MM.1S (cell line): ENCODE data around the gene CCN5.

Source experiments
- DNase-seq: peaks from one replicate; pipeline ENCODE4 v3.0.0-alpha.2; 2015
- H2AFZ ChIP-seq: fragments of 300-600 bp; sonication (generic); 2 replicates; pipeline ENCODE4 v1.6.0; 2016; ENCODE audit warnings: antibody characterized with exemption, low read length
- H3F3A ChIP-seq: fragments of 300-600 bp; sonication (generic); 2 replicates; pipeline ENCODE4 v1.6.1; 2016; ENCODE audit warnings: mild to moderate bottlenecking, antibody characterized with exemption, low read length, moderate library complexity, mixed read lengths; ENCODE audit not compliant: insufficient read depth
- H3K27ac ChIP-seq: fragments of 300-600 bp; sonication (generic); 2 replicates; pipeline ENCODE4 v1.5.1; 2016; ENCODE audit warnings: mild to moderate bottlenecking, low read length
- H3K27me3 ChIP-seq: fragments of 300-600 bp; sonication (generic); replicated peaks from 2 replicates; pipeline ENCODE4 v1.6.0; 2016; ENCODE audit warnings: low read length; ENCODE audit not compliant: insufficient read depth
- H3K36me3 ChIP-seq: fragments of 300-600 bp; sonication (generic); replicated peaks from 2 replicates; pipeline ENCODE4 v1.6.1; 2016; ENCODE audit warnings: mild to moderate bottlenecking, low read length, mixed read lengths; ENCODE audit not compliant: insufficient read depth
- H3K4me1 ChIP-seq: fragments of 300-600 bp; sonication (generic); 2 replicates; pipeline ENCODE4 v1.6.1; 2016; ENCODE audit warnings: low read length, mixed read lengths
- H3K4me2 ChIP-seq: fragments of 300-600 bp; sonication (generic); 2 replicates; pipeline ENCODE4 v1.6.0; 2016; ENCODE audit warnings: low read depth, low read length
- H3K4me3 ChIP-seq: fragments of 300-600 bp; sonication (generic); 2 replicates; pipeline ENCODE4 v1.5.1; 2016; ENCODE audit warnings: low read length, mixed read lengths
- H3K79me2 ChIP-seq: fragments of 300-600 bp; sonication (generic); 2 replicates; pipeline ENCODE4 v1.6.1; 2016; ENCODE audit warnings: mixed run types, low read length, mixed read lengths
- H3K9ac ChIP-seq: fragments of 300-600 bp; sonication (generic); 2 replicates; pipeline ENCODE4 v1.6.1; 2016; ENCODE audit warnings: low read length, mixed read lengths
- H3K9me2 ChIP-seq: fragments of 300-600 bp; sonication (generic); replicated peaks from 2 replicates; pipeline ENCODE4 v1.6.1; 2016; ENCODE audit warnings: mild to moderate bottlenecking, low read length, mixed read lengths; ENCODE audit not compliant: insufficient read depth
- H3K9me3 ChIP-seq: fragments of 300-600 bp; sonication (generic); replicated peaks from 2 replicates; pipeline ENCODE4 v1.6.1; 2016; ENCODE audit warnings: mild to moderate bottlenecking, low read length, mixed read lengths; ENCODE audit not compliant: insufficient read depth
- H4K20me1 ChIP-seq: fragments of 300-600 bp; sonication (generic); 2 replicates; pipeline ENCODE4 v1.6.1; 2016; ENCODE audit warnings: mild to moderate bottlenecking, low read length, moderate library complexity, mixed read lengths; ENCODE audit not compliant: insufficient read depth
- EZH2 ChIP-seq: fragments of 300-600 bp; sonication (generic); optimal IDR thresholded peaks from 2 replicates; pipeline ENCODE3; 2017; ENCODE audit warnings: low read depth, mild to moderate bottlenecking, antibody characterized with exemption, low read length, mixed read lengths
- EZH2phosphoT487 ChIP-seq: fragments of 300-600 bp; sonication (generic); IDR thresholded peaks from 2 replicates; pipeline ENCODE4 v1.6.1; 2018; ENCODE audit warnings: antibody characterized with exemption, low read length
- TF ChIP-seq, protein P1 (sequence below): fragments of 300-600 bp; sonication (generic); IDR thresholded peaks from 2 replicates; pipeline ENCODE4 v1.5.1; 2016; ENCODE audit warnings: antibody characterized with exemption, low read length, mixed read lengths

Gene CCN5

DNA sequence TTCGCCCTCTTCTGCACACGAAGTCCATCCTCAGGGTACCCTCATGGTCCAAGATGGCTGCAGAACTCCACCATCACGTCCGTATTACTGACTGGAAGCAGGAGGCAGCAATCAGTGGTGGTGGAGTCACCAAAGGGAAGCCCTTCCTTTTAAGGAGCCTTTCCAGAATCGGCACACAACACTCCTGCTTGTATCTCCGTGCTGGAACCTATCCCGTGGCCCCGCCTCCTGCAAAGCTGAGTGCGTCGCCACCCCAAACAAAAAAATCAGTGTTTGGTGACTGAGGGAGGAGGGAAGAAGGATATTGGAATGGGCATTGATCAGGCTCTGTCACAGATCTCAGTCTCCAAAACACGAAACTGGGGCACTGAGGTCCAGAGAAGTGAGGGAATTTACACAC lies 5.8 kb upstream of the CCN5 start:
- Histone ChIP-seq H3K27ac (no peak overlapping the region), H3K27me3 (peaks cover 91% of the 10 kb centered on the region), H3K4me2 (no peak overlapping the region), H3K36me3 (no peaks in the 10 kb centered on the region), H3F3A (no peaks in the 10 kb centered on the region), H2AFZ (no peak overlapping the region), H3K9ac (no peak overlapping the region), H3K9me2 (no peaks in the 10 kb centered on the region), H3K79me2 (no peaks in the 10 kb centered on the region), H4K20me1 (0 out of 2 replicates have a peak, but pooled peaks cover 4% of the 10 kb centered on the region), H3K4me3 (no peak overlapping the region), H3K9me3 (no peaks in the 10 kb centered on the region), H3K4me1 (no peaks in the 10 kb centered on the region)
- DNase-seq, result no peak
- TF ChIP-seq EZH2phosphoT487, result no peak
- no peak for TF ChIP-seq EZH2
- TF ChIP-seq, protein P1, sequence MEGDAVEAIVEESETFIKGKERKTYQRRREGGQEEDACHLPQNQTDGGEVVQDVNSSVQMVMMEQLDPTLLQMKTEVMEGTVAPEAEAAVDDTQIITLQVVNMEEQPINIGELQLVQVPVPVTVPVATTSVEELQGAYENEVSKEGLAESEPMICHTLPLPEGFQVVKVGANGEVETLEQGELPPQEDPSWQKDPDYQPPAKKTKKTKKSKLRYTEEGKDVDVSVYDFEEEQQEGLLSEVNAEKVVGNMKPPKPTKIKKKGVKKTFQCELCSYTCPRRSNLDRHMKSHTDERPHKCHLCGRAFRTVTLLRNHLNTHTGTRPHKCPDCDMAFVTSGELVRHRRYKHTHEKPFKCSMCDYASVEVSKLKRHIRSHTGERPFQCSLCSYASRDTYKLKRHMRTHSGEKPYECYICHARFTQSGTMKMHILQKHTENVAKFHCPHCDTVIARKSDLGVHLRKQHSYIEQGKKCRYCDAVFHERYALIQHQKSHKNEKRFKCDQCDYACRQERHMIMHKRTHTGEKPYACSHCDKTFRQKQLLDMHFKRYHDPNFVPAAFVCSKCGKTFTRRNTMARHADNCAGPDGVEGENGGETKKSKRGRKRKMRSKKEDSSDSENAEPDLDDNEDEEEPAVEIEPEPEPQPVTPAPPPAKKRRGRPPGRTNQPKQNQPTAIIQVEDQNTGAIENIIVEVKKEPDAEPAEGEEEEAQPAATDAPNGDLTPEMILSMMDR, result no peak

DNA sequence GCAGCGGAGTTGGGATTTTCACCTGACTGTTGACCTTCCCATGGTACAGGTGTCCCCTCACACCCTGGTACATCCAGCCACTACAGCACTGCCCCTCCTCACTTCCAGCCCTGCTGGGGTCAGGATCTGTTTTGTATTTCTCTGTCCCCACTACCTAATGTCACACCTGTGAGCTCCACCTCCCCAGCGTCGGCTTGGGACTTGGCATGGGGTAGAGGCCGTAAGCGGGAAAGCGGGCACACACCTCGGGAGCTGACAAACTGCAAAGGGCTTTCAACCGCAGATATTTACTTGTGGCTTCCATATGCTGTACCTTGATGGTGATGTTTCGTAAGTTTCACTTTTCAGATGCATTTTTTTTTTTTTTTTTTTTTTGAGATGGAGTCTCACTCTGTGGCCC lies 5.4 kb upstream of the CCN5 start:
- no peaks in the 10 kb centered on the region for H3K36me3 ChIP-seq
- H3K9me2 ChIP-seq, result no peaks in the 10 kb centered on the region
- H3K9ac ChIP-seq, result no peak overlapping the region
- H4K20me1 ChIP-seq, result 0 out of 2 replicates have a peak, but pooled peaks cover 4% of the 10 kb centered on the region
- H3F3A ChIP-seq, result no peaks in the 10 kb centered on the region
- peaks cover 91% of the 10 kb centered on the region for H3K27me3 ChIP-seq
- no peaks in the 10 kb centered on the region for H3K4me1 ChIP-seq
- no peaks in the 10 kb centered on the region for H3K9me3 ChIP-seq
- H3K4me3 ChIP-seq, result no peak overlapping the region
- H3K79me2 ChIP-seq, result no peaks in the 10 kb centered on the region
- no peak overlapping the region for H2AFZ ChIP-seq
- peak; percentile 36 for DNase-seq
- TF ChIP-seq, protein P1, result no peak
- TF ChIP-seq EZH2phosphoT487, result no peak
- no peak for TF ChIP-seq EZH2
- H3K27ac ChIP-seq, result no peak overlapping the region
- H3K4me2 ChIP-seq, result no peak overlapping the region

- Histone ChIP-seq H3K4me2 (no peak overlapping the region), H3K36me3 (no peaks in the 10 kb centered on the region), H3K9me2 (no peaks in the 10 kb centered on the region), H3K9me3 (no peaks in the 10 kb centered on the region), H3K79me2 (no peaks in the 10 kb centered on the region), H3K9ac (no peak overlapping the region), H3K4me1 (no peaks in the 10 kb centered on the region), H3K4me3 (no peak overlapping the region), H4K20me1 (0 out of 2 replicates have a peak, but pooled peaks cover 4% of the 10 kb centered on the region), H3K27me3 (peaks cover 87% of the 10 kb centered on the region), H3K27ac (no peak overlapping the region), H2AFZ (no peak overlapping the region), H3F3A (no peaks in the 10 kb centered on the region)
- DNase-seq, result no peak
- TF ChIP-seq EZH2phosphoT487 (no peak), EZH2 (no peak)
- TF ChIP-seq, protein P1, result no peak
Observed at GRCh38 chr20:44711237-44711636, 3.9 kb upstream of the CCN5 start.
